GM18526 (cell line): ENCODE results near the gene SAP30L.

Experiments
- POLR2A ChIP-seq: IDR thresholded peaks from 3 replicates; pipeline ENCODE4 v1.6.1; 2011; ENCODE audit not compliant: insufficient read length; ENCODE audit errors: extremely low read depth

The SAP30L gene

GRCh38 chr5:154445422-154446194, at the start of gene SAP30L:
SAP30L (plus strand) TSS chr5:154445997; CDS start chr5:154446605, 608 bp downstream.
- TF ChIP-seq POLR2A: peak; percentile 74

GRCh38 chr5:154396128-154396527, 49.7 kb upstream of the SAP30L start:
- TF ChIP-seq POLR2A: no peak

- no peak for TF ChIP-seq POLR2A
Observed at GRCh38 chr5:154397652-154398406, 48.0 kb upstream of the SAP30L start.

- no peak for TF ChIP-seq POLR2A
Observed at GRCh38 chr5:154400678-154401077, 45.1 kb upstream of the SAP30L start.

- no peak for TF ChIP-seq POLR2A
Observed at GRCh38 chr5:154401355-154401754, 44.4 kb upstream of the SAP30L start.

GRCh38 chr5:154401931-154402330, 43.9 kb upstream of the SAP30L start:
- TF ChIP-seq POLR2A: no peak

GRCh38 chr5:154402611-154403010, 43.2 kb upstream of the SAP30L start:
- no peak for TF ChIP-seq POLR2A

- no peak for TF ChIP-seq POLR2A
Observed at GRCh38 chr5:154403234-154403633, 42.6 kb upstream of the SAP30L start.

GRCh38 chr5:154403776-154404387, 41.9 kb upstream of the SAP30L start:
- no peak for TF ChIP-seq POLR2A

GRCh38 chr5:154405078-154405792, 40.6 kb upstream of the SAP30L start:
- TF ChIP-seq POLR2A: no peak

- TF ChIP-seq POLR2A: no peak
Observed at GRCh38 chr5:154406231-154406630, 39.6 kb upstream of the SAP30L start.

GRCh38 chr5:154406826-154407225, 39.0 kb upstream of the SAP30L start:
- TF ChIP-seq POLR2A: no peak

GRCh38 chr5:154408811-154409210, 37.0 kb upstream of the SAP30L start:
- TF ChIP-seq POLR2A: no peak

- no peak for TF ChIP-seq POLR2A
Observed at GRCh38 chr5:154409230-154409840, 36.5 kb upstream of the SAP30L start.

GRCh38 chr5:154410008-154410407, 35.8 kb upstream of the SAP30L start:
- no peak for TF ChIP-seq POLR2A

GRCh38 chr5:154410786-154411185, 35.0 kb upstream of the SAP30L start:
- TF ChIP-seq POLR2A: no peak

GRCh38 chr5:154411338-154411737, 34.5 kb upstream of the SAP30L start:
- no peak for TF ChIP-seq POLR2A
